HL-60 (cell line): ENCODE data around the gene AGRN.

Experiments used
- DNase-seq, 2 experiments: peaks; one replicate each; pipeline ENCODE4 v3.0.0-alpha.2; 2010 to 2020; ENCODE audit warnings: low read depth in 1 of 2, low spot score in 1 of 2
- H3K27ac ChIP-seq: fragments of 250-450 bp; sonication (Bioruptor Pico); replicated peaks from 2 replicates; pipeline ENCODE4 v1.5.1; 2020; ENCODE audit warnings: mild to moderate bottlenecking, moderate library complexity
- H3K27me3 ChIP-seq: fragments of 250-450 bp; sonication (Bioruptor Pico); 2 replicates; pipeline ENCODE4 v1.5.1; 2021; ENCODE audit warnings: mild to moderate bottlenecking, moderate library complexity; ENCODE audit not compliant: insufficient read depth, poor library complexity, severe bottlenecking
- H3K4me3 ChIP-seq: replicated peaks from 2 replicates; pipeline ENCODE4 v1.5.1; 2011; ENCODE audit warnings: mild to moderate bottlenecking, control low read depth, low read length; ENCODE audit not compliant: insufficient read depth
- CTCF ChIP-seq: IDR thresholded peaks from one replicate; pipeline ENCODE4 v1.5.1; 2011; ENCODE audit warnings: low read length, control low read depth, inconsistent platforms; ENCODE audit not compliant: insufficient read depth
- GABPA ChIP-seq: IDR thresholded peaks from 2 replicates; pipeline ENCODE4 v1.6.1; 2012; ENCODE audit warnings: low read depth
- POLR2AphosphoS5 ChIP-seq: IDR thresholded peaks from 2 replicates; pipeline ENCODE4 v1.6.1; 2012; ENCODE audit warnings: low read depth
- REST ChIP-seq: IDR thresholded peaks from 2 replicates; pipeline ENCODE4 v1.6.1; 2012; ENCODE audit warnings: low read depth; ENCODE audit not compliant: insufficient replicate concordance
- SPI1 ChIP-seq: IDR thresholded peaks from 2 replicates; pipeline ENCODE4 v1.6.1; 2012; ENCODE audit warnings: low read depth, mild to moderate bottlenecking, borderline replicate concordance

Gene AGRN

GRCh38 chr1:1084372-1085170 lies 64.7 kb downstream of the AGRN start:
- no peak overlapping the region for H3K4me3 ChIP-seq
- H3K27ac ChIP-seq, result no peak overlapping the region
- H3K27me3 ChIP-seq, result no peaks in the 10 kb centered on the region
- TF ChIP-seq REST (no peak), SPI1 (no peak), POLR2AphosphoS5 (no peak), GABPA (no peak)
- DNase-seq, result no peak

- DNase-seq, result no peak
- Histone ChIP-seq H3K27ac (no peak overlapping the region), H3K4me3 (no peak overlapping the region)
Observed at GRCh38 chr1:1085171-1085841, 65.4 kb downstream of the AGRN start.

More at GRCh38 chr1:1085171-1085841, 65.4 kb downstream of the AGRN start:
- H3K27me3 ChIP-seq, result no peaks in the 10 kb centered on the region
- TF ChIP-seq CTCF (no peak), GABPA (no peak), SPI1 (no peak), REST (no peak), POLR2AphosphoS5 (no peak)
